GM23338 (cell line): Measurements from ENCODE around the gene HYAL1. TPM values are rescaled to one million over a fixed set of nuclear protein-coding genes. Genes with fewer than 3 reads are reported as not detected.

Experiments used
- ATAC-seq: fragments of 200-7000 bp; cut with Tn5 transposase; 3 replicates; pipeline ENCODE4 v1.9.1; 2020
- DNase-seq: peaks from one replicate; pipeline ENCODE4 v3.0.0-alpha.2; 2015; ENCODE audit warnings: low spot score
- H2AFZ ChIP-seq: fragments of 200-600 bp; sonication (generic); 2 replicates; pipeline ENCODE4 v1.8.0; 2016; ENCODE audit warnings: antibody characterized with exemption, mild to moderate bottlenecking, moderate library complexity
- H3F3A ChIP-seq: fragments of 200-600 bp; sonication (generic); replicated peaks from 2 replicates; pipeline ENCODE4 v1.8.0; 2017; ENCODE audit warnings: antibody characterized with exemption, mixed run types, low read depth
- H3K27ac ChIP-seq: fragments of 200-600 bp; sonication (generic); 2 replicates; pipeline ENCODE4 v1.6.1; 2016; ENCODE audit warnings: low read depth
- H3K27me3 ChIP-seq: fragments of 200-600 bp; sonication (generic); 2 replicates; pipeline ENCODE4 v1.8.0; 2016; ENCODE audit warnings: mild to moderate bottlenecking, mixed run types, moderate library complexity; ENCODE audit not compliant: insufficient read depth
- H3K36me3 ChIP-seq: fragments of 200-600 bp; sonication (generic); 2 replicates; pipeline ENCODE4 v1.8.0; 2016; ENCODE audit warnings: mild to moderate bottlenecking; ENCODE audit not compliant: insufficient read depth
- H3K4me1 ChIP-seq: fragments of 200-600 bp; sonication (generic); 2 replicates; pipeline ENCODE4 v1.8.0; 2016; ENCODE audit warnings: mild to moderate bottlenecking, moderate library complexity; ENCODE audit not compliant: insufficient read depth
- H3K4me2 ChIP-seq: fragments of 200-600 bp; sonication (generic); 2 replicates; pipeline ENCODE4 v1.7.1; 2017; ENCODE audit warnings: mixed run types
- H3K4me3 ChIP-seq: fragments of 200-600 bp; sonication (generic); 2 replicates; pipeline ENCODE4 v1.6.1; 2016; ENCODE audit warnings: mixed run types
- H3K79me2 ChIP-seq: fragments of 200-600 bp; sonication (generic); replicated peaks from 2 replicates; pipeline ENCODE4 v1.8.0; 2017; ENCODE audit warnings: mild to moderate bottlenecking; ENCODE audit not compliant: insufficient read depth
- H3K9me2 ChIP-seq: fragments of 200-600 bp; sonication (generic); 2 replicates; pipeline ENCODE4 v1.8.0; 2017; ENCODE audit not compliant: insufficient read depth
- H4K20me1 ChIP-seq: fragments of 200-600 bp; sonication (generic); replicated peaks from 2 replicates; pipeline ENCODE4 v1.8.0; 2017; ENCODE audit warnings: mild to moderate bottlenecking; ENCODE audit not compliant: insufficient read depth
- H3K27ac Mint-ChIP-seq: 2 replicates; pipeline ENCODE4 v1.8.0; 2020; ENCODE audit warnings: inconsistent platforms, mild to moderate bottlenecking, moderate library complexity, mixed read lengths
- H3K27me3 Mint-ChIP-seq: 3 replicates; pipeline ENCODE4 v1.8.0; 2022; ENCODE audit warnings: low read depth, mild to moderate bottlenecking, moderate library complexity, mixed read lengths, inconsistent platforms; ENCODE audit not compliant: insufficient read depth, poor library complexity
- H3K36me3 Mint-ChIP-seq: 3 replicates; pipeline ENCODE4 v1.8.0; 2021; ENCODE audit warnings: low read depth, mild to moderate bottlenecking, inconsistent platforms, moderate library complexity, mixed read lengths
- H3K4me1 Mint-ChIP-seq: 3 replicates; pipeline ENCODE4 v1.8.0; 2020; ENCODE audit warnings: mild to moderate bottlenecking, inconsistent platforms, mixed read lengths
- H3K4me3 Mint-ChIP-seq: 3 replicates; pipeline ENCODE4 v1.8.0; 2021; ENCODE audit warnings: moderate library complexity, mild to moderate bottlenecking, inconsistent platforms, mixed read lengths
- H3K9me3 Mint-ChIP-seq: 3 replicates; pipeline ENCODE4 v1.8.0; 2020; ENCODE audit warnings: moderate library complexity, mild to moderate bottlenecking, inconsistent platforms, mixed read lengths
- JUNB ChIP-seq: IDR thresholded peaks from one replicate; pipeline ENCODE4 v1.6.1; 2016; ENCODE audit warnings: antibody characterized with exemption; ENCODE audit not compliant: unreplicated experiment
- POLR2AphosphoS5 ChIP-seq: IDR thresholded peaks from 2 replicates; pipeline ENCODE4 v1.6.1; 2016; ENCODE audit warnings: antibody characterized with exemption, low read depth
- STAT1 ChIP-seq: IDR thresholded peaks from one replicate; pipeline ENCODE4 v1.6.1; 2016; ENCODE audit warnings: antibody characterized with exemption; ENCODE audit not compliant: unreplicated experiment
- ZNF331 ChIP-seq: fragments of 250-450 bp; sonication (Bioruptor Pico); IDR thresholded peaks from 2 replicates; pipeline ENCODE4 v1.5.0; 2020; ENCODE audit warnings: low read depth, mild to moderate bottlenecking, moderate library complexity
- ZNF462 ChIP-seq: fragments of 250-450 bp; sonication (Bioruptor Pico); IDR thresholded peaks from 2 replicates; pipeline ENCODE4 v1.5.0; 2020; ENCODE audit warnings: mild to moderate bottlenecking, moderate library complexity
- polyA plus RNA-seq: library from polyadenylated mRNA; unstranded; fragments of >200 nt; fragmentation: Nextera tagmentation; extraction: Ambion mirVana; gene quantifications from 2 replicates; pipeline ENCODE4 v1.2.1, GENCODE V29; 2016
- total RNA-seq: library from RNA; depleted of rRNA; stranded (reverse); fragments of >200 nt; shearing (Covaris generic); gene quantifications from 2 replicates; pipeline ENCODE4 v1.2.3, GENCODE V29; 2014
- TF ChIP-seq, protein P1 (sequence below), 2 experiments: fragments of 200-600 bp in 1 of 2; sonication (generic) in 1 of 2; conservative IDR thresholded peaks; 2 replicates each; pipeline versions ENCODE4 v1.5.1 to v1.6.1; 2016 to 2017; ENCODE audit warnings: antibody characterized with exemption in 2 of 2, low read depth in 2 of 2, mild to moderate bottlenecking in 2 of 2, moderate library complexity in 1 of 2

Gene HYAL1
- total and polyA plus RNA-seq, 2 experiments from 2014 or later, result 2.1 to 5.0 TPM

DNA sequence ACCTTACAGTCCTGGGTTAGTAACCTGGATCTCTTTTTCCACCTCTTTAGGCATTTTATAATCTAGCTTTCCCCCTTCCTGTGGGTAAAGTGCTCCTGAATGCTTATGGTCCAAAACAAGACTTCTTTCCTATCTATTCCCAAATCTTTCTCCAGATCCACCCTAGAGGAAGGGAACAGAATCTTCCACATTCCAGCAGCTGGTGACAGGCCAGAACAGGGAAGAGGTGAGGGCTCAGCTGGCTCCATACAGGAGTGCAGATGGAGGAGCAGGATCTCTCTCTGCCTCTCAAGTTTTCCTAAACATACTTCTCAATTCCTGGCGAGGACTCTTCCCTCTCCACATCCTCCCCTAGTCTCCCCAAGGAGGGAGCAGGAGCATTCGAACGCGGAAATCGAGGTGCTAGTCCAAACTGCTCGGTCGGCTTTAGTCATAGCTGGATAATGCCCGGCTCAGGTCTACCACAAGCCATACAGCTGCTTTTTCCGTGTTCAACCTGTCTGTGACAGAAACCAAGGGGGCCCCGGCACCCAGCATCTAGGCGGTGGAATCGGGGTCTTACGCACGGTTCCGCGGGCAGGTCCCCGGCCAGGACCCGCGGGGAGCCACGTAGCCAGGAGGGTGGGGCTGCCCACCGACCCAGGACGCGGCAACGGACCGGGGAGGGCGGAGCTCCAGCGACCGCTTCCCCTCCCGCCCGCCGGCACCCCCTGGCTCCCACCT is 33.2 kb upstream of the HYAL1 start (continued):
- TF ChIP-seq ZNF462 (CRISPR knock-in tag) (no peak), ZNF331 (CRISPR knock-in tag) (no peak)

GRCh38 chr3:50334339-50335075 is 31.1 kb upstream of the HYAL1 start:
- Mint-ChIP-seq H3K36me3 (peaks cover 26% of the 10 kb centered on the region), H3K4me1 (peaks cover 27% of the 10 kb centered on the region), H3K9me3 (peaks cover under 1% of the 10 kb centered on the region; the same call in 1 of the 3 replicates), H3K27me3 (peaks cover 27% of the 10 kb centered on the region), H3K27ac (no peak overlapping the region), H3K4me3 (0 out of 3 replicates have a peak overlapping the region, but pooled peaks have one; percentile 14)
- Histone ChIP-seq H4K20me1 (peaks cover 17% of the 10 kb centered on the region), H3K4me1 (peaks cover 16% of the 10 kb centered on the region), H3K27ac (no peak overlapping the region), H3K4me2 (no peak overlapping the region), H2AFZ (no peak overlapping the region), H3F3A (peaks cover 31% of the 10 kb centered on the region), H3K27me3 (peaks cover 15% of the 10 kb centered on the region), H3K4me3 (no peak overlapping the region), H3K9me2 (no peaks in the 10 kb centered on the region), H3K36me3 (peaks cover 8% of the 10 kb centered on the region), H3K79me2 (peaks cover 36% of the 10 kb centered on the region)
- ATAC-seq (no peak), DNase-seq (no peak)
- TF ChIP-seq, protein P1, sequence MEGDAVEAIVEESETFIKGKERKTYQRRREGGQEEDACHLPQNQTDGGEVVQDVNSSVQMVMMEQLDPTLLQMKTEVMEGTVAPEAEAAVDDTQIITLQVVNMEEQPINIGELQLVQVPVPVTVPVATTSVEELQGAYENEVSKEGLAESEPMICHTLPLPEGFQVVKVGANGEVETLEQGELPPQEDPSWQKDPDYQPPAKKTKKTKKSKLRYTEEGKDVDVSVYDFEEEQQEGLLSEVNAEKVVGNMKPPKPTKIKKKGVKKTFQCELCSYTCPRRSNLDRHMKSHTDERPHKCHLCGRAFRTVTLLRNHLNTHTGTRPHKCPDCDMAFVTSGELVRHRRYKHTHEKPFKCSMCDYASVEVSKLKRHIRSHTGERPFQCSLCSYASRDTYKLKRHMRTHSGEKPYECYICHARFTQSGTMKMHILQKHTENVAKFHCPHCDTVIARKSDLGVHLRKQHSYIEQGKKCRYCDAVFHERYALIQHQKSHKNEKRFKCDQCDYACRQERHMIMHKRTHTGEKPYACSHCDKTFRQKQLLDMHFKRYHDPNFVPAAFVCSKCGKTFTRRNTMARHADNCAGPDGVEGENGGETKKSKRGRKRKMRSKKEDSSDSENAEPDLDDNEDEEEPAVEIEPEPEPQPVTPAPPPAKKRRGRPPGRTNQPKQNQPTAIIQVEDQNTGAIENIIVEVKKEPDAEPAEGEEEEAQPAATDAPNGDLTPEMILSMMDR (conservative IDR thresholded peaks at IDR 0.05; ENCODE audit: low read depth in 2 of 2), result no peak
- TF ChIP-seq JUNB, result no peak
- TF ChIP-seq POLR2AphosphoS5, result no peak
- TF ChIP-seq STAT1, result no peak
